Measurements from ENCODE around the gene LRP1. TPM values are rescaled to one million over a fixed set of nuclear protein-coding genes. Genes with fewer than 3 reads are reported as not detected.

The LRP1 gene
- total RNA-seq, 2 experiments from 2014 or later = 0.57 to 0.95 TPM

DNA sequence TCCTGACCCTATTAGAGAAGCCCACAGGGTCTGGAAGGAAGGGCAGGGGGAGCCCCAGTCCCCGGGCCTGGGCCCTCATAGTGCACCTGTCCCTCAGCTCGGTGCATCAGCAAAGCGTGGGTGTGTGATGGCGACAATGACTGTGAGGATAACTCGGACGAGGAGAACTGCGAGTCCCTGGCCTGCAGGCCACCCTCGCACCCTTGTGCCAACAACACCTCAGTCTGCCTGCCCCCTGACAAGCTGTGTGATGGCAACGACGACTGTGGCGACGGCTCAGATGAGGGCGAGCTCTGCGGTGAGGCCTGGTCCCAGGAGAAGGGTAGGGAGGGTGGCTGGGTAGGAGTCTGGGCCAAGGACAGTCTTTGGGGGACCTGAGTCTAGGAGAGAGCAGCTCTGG lies 45.4 kb downstream of the LRP1 start:
- CTCF ChIA-PET = interaction anchor here (0.6 to 6.0 kb wide), 10 partner anchors 16 to 170 kb away, joined by 3 to 79 read pairs (median 3); partner anchors contain the start of genes LRP1 and SHMT2
- POLR2A ChIA-PET = no interaction called here

DNA sequence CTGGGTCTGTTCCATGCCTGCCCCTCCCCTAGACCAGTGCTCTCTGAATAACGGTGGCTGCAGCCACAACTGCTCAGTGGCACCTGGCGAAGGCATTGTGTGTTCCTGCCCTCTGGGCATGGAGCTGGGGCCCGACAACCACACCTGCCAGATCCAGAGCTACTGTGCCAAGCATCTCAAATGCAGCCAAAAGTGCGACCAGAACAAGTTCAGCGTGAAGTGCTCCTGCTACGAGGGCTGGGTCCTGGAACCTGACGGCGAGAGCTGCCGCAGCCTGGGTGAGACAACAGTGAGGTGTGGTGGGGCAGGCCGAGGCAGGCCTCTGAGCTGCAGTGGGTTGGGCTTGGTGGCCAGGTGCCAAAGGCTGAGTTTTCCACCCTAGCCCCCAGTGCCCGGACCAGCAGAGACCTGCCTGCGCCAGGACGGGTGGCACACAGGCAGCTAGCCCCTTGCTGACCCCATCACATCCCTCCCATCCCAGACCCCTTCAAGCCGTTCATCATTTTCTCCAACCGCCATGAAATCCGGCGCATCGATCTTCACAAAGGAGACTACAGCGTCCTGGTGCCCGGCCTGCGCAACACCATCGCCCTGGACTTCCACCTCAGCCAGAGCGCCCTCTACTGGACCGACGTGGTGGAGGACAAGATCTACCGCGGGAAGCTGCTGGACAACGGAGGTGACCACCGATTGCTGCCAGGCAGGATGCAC lies 47.3 kb downstream of the LRP1 start:
- ChIA-PET POLR2A (no interaction called here), CTCF (interaction anchor here (0.7 to 6.0 kb wide), 14 partner anchors 11 to 178 kb away, joined by 3 to 79 read pairs (median 3); partner anchors contain the start of gene LRP1)

DNA sequence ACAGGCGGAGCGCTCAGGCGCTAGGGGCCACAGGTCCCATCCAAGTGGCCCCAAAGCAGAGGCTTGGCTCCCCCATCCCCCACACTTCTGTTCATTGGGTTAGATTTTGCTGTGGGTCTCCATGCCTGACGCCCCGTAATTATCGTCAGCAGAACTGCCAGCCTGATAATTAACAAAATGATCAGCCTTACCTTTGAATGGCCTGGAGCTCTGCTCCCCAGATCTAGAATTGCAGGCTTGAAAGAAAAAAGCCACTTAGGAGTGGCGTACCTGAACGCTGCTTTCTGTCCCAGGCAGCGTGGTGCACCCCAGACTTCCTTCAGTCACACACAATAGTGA lies 47.8 kb downstream of the LRP1 start:
- POLR2A ChIA-PET = no interaction called here
- CTCF ChIA-PET = interaction anchor here (0.7 to 6.0 kb wide), 14 partner anchors 10 to 179 kb away, joined by 3 to 79 read pairs (median 3); partner anchors contain the start of gene LRP1

DNA sequence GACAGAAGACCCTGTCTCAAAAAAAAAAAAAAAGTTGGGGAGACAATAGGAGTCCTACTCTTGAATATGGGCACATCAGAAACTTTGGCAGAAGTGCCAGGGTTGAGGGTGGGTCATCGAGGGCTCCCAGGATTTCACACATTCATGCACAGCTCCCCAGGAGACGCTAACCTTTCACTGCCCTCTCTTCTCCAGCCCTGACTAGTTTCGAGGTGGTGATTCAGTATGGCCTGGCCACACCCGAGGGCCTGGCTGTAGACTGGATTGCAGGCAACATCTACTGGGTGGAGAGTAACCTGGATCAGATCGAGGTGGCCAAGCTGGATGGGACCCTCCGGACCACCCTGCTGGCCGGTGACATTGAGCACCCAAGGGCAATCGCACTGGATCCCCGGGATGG lies 48.6 kb downstream of the LRP1 start:
- CTCF ChIA-PET = interaction anchor here (0.7 to 6.0 kb wide), 8 partner anchors 9 to 497 kb away, joined by 3 to 79 read pairs (median 3); partner anchors contain the start of gene LRP1
- POLR2A ChIA-PET = no interaction called here

DNA sequence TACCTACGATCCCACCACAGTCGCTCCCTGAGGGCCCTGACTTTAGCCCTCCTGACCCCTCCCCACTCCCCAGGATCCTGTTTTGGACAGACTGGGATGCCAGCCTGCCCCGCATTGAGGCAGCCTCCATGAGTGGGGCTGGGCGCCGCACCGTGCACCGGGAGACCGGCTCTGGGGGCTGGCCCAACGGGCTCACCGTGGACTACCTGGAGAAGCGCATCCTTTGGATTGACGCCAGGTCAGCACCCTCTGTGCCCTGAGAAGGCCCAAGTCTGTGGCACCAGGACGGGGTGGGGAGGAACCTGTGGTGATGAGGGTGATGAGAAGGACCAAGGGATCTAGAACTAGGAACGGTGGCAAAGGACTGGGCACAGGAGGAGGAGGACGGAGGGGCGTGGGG lies 49.1 kb downstream of the LRP1 start:
- POLR2A ChIA-PET = no interaction called here
- CTCF ChIA-PET = interaction anchor here (0.7 to 6.0 kb wide), 2 partner anchors 50 to 498 kb away, joined by 3 to 79 read pairs; partner anchors contain the start of gene LRP1

DNA sequence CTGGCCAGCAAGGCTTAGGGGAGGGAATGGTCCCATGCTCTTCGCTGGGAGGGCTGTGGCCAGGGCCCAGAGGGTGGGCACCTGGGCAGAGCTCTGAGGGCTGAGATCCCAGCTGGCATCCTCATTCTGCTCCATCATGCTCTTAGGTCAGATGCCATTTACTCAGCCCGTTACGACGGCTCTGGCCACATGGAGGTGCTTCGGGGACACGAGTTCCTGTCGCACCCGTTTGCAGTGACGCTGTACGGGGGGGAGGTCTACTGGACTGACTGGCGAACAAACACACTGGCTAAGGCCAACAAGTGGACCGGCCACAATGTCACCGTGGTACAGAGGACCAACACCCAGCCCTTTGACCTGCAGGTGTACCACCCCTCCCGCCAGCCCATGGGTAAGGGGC lies 49.9 kb downstream of the LRP1 start:
- POLR2A ChIA-PET = no interaction called here
- CTCF ChIA-PET = no interaction called here

DNA sequence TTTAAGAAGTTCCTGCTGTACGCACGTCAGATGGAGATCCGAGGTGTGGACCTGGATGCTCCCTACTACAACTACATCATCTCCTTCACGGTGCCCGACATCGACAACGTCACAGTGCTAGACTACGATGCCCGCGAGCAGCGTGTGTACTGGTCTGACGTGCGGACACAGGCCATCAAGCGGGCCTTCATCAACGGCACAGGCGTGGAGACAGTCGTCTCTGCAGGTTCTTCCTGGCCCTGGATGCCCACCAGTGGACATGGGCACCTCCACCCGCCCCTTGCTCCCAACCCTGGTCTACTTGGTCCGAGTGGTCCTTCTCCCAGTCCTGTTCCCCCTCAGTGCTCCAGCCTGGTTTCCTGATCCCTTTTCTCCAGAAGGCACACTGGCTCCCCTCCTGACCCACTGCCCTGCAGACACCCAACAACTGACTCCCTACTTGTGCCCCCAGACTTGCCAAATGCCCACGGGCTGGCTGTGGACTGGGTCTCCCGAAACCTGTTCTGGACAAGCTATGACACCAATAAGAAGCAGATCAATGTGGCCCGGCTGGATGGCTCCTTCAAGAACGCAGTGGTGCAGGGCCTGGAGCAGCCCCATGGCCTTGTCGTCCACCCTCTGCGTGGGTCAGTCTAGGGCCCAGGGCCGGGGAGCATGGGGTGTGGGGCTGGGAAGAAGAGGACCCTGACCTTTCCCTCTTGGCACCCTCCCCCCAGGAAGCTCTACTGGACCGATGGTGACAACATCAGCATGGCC lies 51.2 kb downstream of the LRP1 start:
- POLR2A ChIA-PET = interaction anchor here (0.5 kb wide), 1 partner anchor 106 kb away, joined by 4 read pairs; no protein-coding TSS in a partner anchor
- CTCF ChIA-PET = interaction anchor here (0.6 to 8.1 kb wide), 3 partner anchors 55 to 74 kb away, joined by 4 to 105 read pairs (median 5); partner anchors contain the start of gene LRP1

DNA sequence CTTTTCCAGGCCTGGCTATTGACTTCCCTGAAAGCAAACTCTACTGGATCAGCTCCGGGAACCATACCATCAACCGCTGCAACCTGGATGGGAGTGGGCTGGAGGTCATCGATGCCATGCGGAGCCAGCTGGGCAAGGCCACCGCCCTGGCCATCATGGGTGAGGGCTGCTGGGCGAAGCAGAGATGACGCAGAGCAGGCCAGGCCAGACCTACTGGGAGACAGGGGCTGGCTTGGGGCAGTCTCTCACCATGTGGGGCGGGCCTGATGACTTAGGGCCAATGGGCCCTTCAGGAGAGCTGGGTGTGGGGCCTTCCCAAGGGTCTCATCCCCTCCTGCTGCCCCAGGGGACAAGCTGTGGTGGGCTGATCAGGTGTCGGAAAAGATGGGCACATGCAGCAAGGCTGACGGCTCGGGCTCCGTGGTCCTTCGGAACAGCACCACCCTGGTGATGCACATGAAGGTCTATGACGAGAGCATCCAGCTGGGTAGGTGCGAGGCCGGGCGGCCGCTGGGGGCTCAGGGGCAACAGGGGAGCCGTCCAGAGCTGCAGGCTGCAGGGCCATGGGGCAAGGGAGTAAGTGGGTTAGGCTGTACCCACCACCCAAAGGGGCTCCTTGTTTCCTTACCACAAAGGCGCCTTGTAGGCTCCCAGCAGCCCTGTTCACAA lies 52.2 kb downstream of the LRP1 start:
- CTCF ChIA-PET = interaction anchor here (1.3 to 8.1 kb wide), 4 partner anchors 50 to 75 kb away, joined by 5 to 105 read pairs (median 14); partner anchors contain the start of genes LRP1 and STAT6
- POLR2A ChIA-PET = no interaction called here

DNA sequence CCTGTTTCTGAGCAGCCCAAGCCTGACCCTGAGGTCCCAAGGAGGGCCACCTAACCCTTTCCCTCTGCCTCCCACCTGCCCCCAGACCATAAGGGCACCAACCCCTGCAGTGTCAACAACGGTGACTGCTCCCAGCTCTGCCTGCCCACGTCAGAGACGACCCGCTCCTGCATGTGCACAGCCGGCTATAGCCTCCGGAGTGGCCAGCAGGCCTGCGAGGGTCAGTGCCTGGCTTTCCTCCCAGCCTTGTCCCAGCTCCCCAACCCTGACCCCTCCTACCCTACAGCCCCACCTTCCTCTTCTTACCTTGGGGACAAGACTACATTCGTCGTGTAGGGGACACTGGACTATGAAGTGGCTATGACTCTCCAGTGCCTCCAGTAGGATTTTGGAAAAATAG lies 52.8 kb downstream of the LRP1 start:
- POLR2A ChIA-PET = interaction anchor here (0.6 kb wide), 1 partner anchor 44 kb away, joined by 4 read pairs; no protein-coding TSS in a partner anchor
- CTCF ChIA-PET = interaction anchor here (0.8 to 8.1 kb wide), 6 partner anchors 10 to 76 kb away, joined by 3 to 105 read pairs (median 9); partner anchors contain the start of genes LRP1 and STAT6

DNA sequence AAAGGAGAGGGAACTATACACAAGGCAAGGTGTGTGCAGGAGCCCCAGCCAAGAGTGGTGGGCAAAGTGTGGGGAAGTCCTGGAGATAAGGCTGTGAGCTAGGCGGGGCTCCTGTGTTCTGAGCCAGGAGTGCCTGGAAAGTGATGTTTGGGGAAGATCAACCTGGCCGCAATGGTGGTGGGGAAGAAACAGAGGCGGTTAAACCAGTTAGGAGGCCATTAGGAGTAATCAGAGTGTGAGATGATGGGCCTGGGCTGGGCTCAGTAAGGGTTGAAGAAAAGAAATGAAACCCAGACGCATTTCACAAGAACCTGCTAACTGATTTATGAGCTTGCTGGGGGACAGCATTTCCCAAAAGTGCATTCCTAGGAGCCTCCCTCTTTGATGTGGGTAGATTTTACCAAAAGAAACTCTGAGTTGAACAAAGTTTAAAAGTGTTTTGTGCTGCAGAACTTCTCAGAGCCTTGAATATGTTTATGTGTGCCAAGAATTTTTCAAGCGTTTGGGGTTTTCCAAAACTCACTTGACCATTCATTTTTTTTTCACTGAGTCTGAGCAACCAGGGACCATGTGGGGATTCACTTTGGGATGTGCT lies 53.4 kb downstream of the LRP1 start:
- POLR2A ChIA-PET = interaction anchor here (0.6 kb wide), 1 partner anchor 45 kb away, joined by 4 read pairs; no protein-coding TSS in a partner anchor
- CTCF ChIA-PET = interaction anchor here (0.6 to 8.1 kb wide), 9 partner anchors 11 to 143 kb away, joined by 3 to 105 read pairs (median 4); partner anchors contain the start of genes LRP1 and STAT6

DNA sequence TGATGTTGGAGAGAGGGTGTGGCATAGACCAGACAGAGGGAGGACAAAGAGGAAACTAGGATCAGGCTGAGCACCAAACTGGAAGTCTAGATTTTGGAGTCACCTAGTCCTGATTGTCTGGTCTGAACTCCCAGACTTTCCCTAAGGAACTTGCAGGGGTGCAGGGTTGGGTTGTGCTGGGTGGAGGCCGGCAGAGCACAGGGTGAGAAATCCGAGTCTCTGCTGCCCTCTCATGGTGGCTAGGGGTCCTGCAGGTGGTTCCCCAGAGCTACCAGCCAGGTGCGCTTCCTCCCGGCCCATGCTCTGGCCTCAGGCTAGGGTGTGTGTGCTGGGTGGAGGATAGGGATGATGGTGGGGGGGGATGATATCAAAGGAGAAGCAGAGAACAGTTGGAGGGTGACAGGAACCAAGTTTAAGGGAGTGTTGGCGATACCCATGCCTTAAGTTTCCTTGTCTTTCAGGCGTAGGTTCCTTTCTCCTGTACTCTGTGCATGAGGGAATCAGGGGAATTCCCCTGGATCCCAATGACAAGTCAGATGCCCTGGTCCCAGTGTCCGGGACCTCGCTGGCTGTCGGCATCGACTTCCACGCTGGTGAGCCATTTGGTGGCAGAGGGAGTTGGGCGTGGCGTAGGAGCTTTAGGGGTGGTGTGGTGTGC lies 54.8 kb downstream of the LRP1 start:
- CTCF ChIA-PET = interaction anchor here (0.5 to 8.1 kb wide), 19 partner anchors 30 to 496 kb away, joined by 3 to 105 read pairs (median 4); partner anchors contain the start of genes LRP1 and STAT6
- POLR2A ChIA-PET = no interaction called here

DNA sequence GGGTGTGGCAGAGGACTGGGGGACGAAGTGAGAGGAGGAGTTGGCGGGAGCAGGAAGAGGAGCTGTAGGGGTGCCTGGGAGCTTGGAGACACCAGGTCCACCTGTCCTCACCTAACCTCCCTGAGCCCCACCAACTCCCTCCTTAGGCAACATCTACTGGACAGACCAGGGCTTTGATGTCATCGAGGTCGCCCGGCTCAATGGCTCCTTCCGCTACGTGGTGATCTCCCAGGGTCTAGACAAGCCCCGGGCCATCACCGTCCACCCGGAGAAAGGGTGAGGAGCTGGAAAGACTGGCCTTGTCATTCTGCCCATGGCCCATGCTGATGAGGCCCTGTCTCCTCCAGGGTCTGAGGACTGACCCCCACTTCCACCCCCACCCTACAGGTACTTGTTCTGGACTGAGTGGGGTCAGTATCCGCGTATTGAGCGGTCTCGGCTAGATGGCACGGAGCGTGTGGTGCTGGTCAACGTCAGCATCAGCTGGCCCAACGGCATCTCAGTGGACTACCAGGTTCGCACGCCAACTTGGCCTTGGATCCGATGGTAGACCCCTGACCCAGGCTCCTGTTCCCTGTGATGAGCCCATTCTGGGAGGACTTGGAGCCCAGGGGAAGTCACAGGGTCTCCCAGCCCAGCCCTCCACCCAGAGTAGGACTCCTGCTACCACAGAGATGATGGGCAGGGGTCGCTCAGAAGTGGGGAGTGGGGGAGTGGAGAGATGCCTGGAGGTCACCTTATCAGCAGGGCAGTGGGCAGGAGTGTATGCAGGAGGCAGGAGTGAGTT lies 55.8 kb downstream of the LRP1 start:
- ChIA-PET CTCF (interaction anchor here (0.9 to 8.1 kb wide), 8 partner anchors 29 to 179 kb away, joined by 3 to 105 read pairs (median 4); partner anchors contain the start of genes LRP1 and STAT6), POLR2A (no interaction called here)

DNA sequence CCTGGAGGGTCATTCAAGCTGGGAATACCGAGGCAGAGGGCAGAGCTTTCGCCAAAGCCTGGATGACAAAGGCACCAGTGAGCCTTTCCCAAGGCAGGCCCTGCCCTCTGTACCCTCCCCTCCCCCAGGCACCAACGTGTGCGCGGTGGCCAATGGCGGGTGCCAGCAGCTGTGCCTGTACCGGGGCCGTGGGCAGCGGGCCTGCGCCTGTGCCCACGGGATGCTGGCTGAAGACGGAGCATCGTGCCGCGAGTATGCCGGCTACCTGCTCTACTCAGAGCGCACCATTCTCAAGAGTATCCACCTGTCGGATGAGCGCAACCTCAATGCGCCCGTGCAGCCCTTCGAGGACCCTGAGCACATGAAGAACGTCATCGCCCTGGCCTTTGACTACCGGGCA lies 57.1 kb downstream of the LRP1 start:
- CTCF ChIA-PET = interaction anchor here (1.4 to 8.1 kb wide), 2 partner anchors 61 to 73 kb away, joined by 4 to 105 read pairs; partner anchors contain the start of genes LRP1 and STAT6
- POLR2A ChIA-PET = no interaction called here

DNA sequence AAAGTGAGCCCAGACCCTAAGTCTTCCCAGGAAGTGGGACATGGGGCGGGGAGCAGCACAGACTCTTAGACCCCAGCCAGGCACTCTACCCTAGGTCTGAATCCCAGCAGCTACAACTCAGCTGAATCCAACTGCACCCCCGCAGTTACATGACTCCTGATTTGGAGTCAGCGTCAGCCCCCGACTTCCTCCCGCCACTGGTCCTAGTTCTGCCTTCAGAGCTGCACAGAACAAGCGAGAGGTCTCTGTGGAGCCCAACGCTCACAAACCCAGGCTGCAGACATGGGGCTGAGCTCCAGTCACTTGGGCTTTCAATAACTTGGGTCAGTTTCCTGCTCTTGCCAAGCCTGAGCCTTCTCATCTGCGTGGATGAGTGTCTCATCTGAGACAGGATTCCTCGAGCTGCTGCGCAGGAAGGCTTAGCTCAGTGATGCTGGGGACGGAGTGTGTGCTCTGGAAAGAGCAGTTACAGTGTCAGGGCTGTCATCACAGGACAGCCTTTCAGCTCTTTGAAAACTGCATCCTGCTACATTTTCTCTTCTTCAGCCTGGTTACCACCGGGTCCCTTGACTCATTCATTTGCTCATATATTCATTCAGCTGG lies 57.7 kb downstream of the LRP1 start:
- POLR2A ChIA-PET = no interaction called here

DNA sequence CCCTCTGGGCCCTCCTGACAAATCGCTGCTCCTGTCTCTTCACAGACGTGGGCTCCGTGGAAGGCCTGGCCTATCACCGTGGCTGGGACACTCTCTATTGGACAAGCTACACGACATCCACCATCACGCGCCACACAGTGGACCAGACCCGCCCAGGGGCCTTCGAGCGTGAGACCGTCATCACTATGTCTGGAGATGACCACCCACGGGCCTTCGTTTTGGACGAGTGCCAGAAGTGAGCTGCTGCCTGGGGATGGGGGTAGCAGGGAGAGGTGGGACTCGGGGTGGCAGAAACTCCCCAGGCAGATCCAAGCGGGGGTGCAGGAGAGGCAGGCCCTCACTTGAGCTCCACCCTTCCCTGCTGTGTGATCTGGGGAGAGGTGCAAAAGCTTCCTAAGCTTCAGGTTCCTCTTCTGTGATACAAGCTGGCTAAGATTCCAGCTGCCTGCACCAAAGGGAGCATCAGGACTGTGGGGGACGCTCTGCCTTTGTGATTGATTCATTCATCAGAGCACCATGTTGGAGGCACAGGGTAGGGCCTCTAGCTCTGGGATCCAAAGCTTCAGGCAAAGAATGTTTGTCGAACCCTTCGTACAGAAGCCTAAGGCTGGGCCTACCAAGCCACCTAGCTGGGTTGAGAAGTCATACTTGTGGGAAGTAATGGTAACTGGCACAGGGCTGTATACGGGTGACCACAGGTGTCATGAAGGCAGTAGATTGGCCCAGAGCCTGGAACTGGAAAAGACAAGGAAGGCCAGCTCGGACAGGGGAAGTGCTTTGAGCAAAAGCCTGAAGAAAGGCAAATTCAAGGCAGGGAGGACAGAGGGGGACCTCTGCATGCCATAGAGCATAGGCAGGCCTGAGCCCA lies 59.2 kb downstream of the LRP1 start:
- ChIA-PET CTCF (interaction anchor here (0.5 to 8.1 kb wide), 9 partner anchors 12 to 456 kb away, joined by 3 to 105 read pairs (median 3); partner anchors contain the start of genes LRP1 and STAT6), POLR2A (no interaction called here)

More for the DNA sequence above, 57.7 kb downstream of the LRP1 start:
- CTCF ChIA-PET = interaction anchor here (1.0 to 8.1 kb wide), 4 partner anchors 10 to 75 kb away, joined by 3 to 105 read pairs (median 5); partner anchors contain the start of genes LRP1 and STAT6

DNA sequence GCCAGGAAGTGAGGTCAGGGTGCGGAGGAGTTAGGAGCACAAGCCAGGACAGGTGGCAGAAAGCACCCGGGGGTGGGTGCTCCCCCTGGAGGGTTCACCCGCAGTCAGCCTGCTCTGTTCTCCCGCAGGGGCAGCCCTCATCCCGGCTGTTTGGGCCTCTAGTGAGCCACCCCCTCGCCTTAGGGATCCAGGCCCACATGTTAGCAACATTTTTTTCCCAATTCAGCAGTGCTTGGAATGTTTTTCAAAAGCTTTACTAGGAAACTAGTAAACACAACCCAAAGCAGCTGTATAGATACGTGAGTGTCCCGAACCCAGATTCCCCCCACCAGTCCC lies 59.8 kb downstream of the LRP1 start:
- ChIA-PET CTCF (interaction anchor here (1.2 to 2.3 kb wide), 4 partner anchors 26 to 119 kb away, joined by 3 to 7 read pairs (median 4); no protein-coding TSS in a partner anchor), POLR2A (no interaction called here)

Data from activated CD8-positive, alpha-beta memory T cell treated with anti-CD3 and anti-CD28 coated beads for 36 hours (primary cell).